ENCODE measurements around the gene NLRC3. TPM values are rescaled to one million over a fixed set of nuclear protein-coding genes. Genes with fewer than 3 reads are reported as not detected.
"Not testable (repeated sequence)": the region's sequence is repeated elsewhere in the genome, so short reads cannot be mapped to it uniquely, and the experiment has no call there.

NLRC3 gene
- total RNA-seq, 2 experiments from 2014 or later, result 14.9 to 20.5 TPM

- Mint-ChIP-seq H3K4me1 (peaks cover 26% of the 10 kb centered on the region), H3K36me3 (ENCODE audit: low read depth) (peaks cover 20% of the 10 kb centered on the region)
- H3K4me3 Mint-ChIP-seq; POLR2A ChIA-PET; H3K27me3 Mint-ChIP-seq; H3K9me3 Mint-ChIP-seq (ENCODE audit: low read depth); CTCF ChIA-PET; DNase-seq; ATAC-seq; intact Hi-C loops (cut with DNase I, micrococcal nuclease); H3K27ac Mint-ChIP-seq: not testable (repeated sequence)
These were observed 31.8 kb upstream of the NLRC3 start for GRCh38 chr16:3608976-3609375.

DNA sequence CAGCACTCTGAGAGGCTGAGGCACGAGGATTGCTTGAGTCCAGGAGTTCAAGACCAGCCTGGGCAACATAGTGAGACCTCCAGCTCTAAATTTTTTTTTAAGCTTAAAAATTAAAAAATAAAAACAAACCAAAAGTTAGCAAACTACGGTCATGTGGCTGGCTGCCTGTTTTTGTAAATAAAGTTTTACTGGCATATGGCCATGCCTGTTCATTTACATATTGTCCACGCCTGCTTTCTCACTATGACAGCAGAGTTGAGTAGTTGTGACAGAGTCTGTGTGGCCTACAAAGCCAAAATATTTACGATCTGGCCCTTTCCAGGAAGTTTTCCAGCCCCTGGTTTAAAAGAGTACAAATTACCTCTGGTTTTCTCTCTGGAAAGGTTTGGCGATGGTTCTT is 30.9 kb upstream of the NLRC3 start:
- Mint-ChIP-seq H3K27ac (no peak overlapping the region), H3K36me3 (ENCODE audit: low read depth) (peaks cover 21% of the 10 kb centered on the region), H3K4me3 (no peak overlapping the region), H3K27me3 (no peaks in the 10 kb centered on the region), H3K9me3 (ENCODE audit: low read depth) (no peaks in the 10 kb centered on the region), H3K4me1 (peaks cover 20% of the 10 kb centered on the region)
- POLR2A ChIA-PET, result no interaction called here
- ATAC-seq (no peak), DNase-seq (no peak)
- CTCF ChIA-PET, result interaction anchor here (0.8 kb wide), 1 partner anchor 10 kb away, joined by 3 read pairs; no protein-coding TSS in a partner anchor
- intact Hi-C loops (cut with DNase I, micrococcal nuclease), result no loop called here

- ATAC-seq, result no peak
- Mint-ChIP-seq H3K27ac (no peak overlapping the region), H3K9me3 (ENCODE audit: low read depth) (no peaks in the 10 kb centered on the region), H3K36me3 (ENCODE audit: low read depth) (peaks cover 21% of the 10 kb centered on the region), H3K4me3 (no peak overlapping the region), H3K4me1 (peaks cover 15% of the 10 kb centered on the region), H3K27me3 (no peaks in the 10 kb centered on the region)
- ChIA-PET CTCF (interaction anchor here (0.8 kb wide), 1 partner anchor 11 kb away, joined by 3 read pairs; no protein-coding TSS in a partner anchor), POLR2A (no interaction called here)
- no peak for DNase-seq
- intact Hi-C loops (cut with DNase I, micrococcal nuclease), result no loop called here
These were observed 30.4 kb upstream of the NLRC3 start for GRCh38 chr16:3607634-3608033.

- Mint-ChIP-seq H3K27ac (no peak overlapping the region), H3K9me3 (ENCODE audit: low read depth) (no peaks in the 10 kb centered on the region), H3K27me3 (no peaks in the 10 kb centered on the region), H3K36me3 (ENCODE audit: low read depth) (peaks cover 23% of the 10 kb centered on the region), H3K4me1 (peaks cover 13% of the 10 kb centered on the region), H3K4me3 (no peak overlapping the region)
- POLR2A ChIA-PET, result no interaction called here
- no peak for ATAC-seq
- DNase-seq, result no peak
- intact Hi-C loops (cut with DNase I, micrococcal nuclease), result no loop called here
- CTCF ChIA-PET, result interaction anchor here (0.7 to 0.8 kb wide), 2 partner anchors 11 to 135 kb away, joined by 3 read pairs; no protein-coding TSS in a partner anchor
These were observed 30.0 kb upstream of the NLRC3 start for GRCh38 chr16:3607161-3607560.

GRCh38 chr16:3606441-3606840 is 29.2 kb upstream of the NLRC3 start:
- no peak overlapping the region for H3K27ac Mint-ChIP-seq
- intact Hi-C loops (cut with DNase I, micrococcal nuclease), result no loop called here
- H3K9me3 Mint-ChIP-seq (ENCODE audit: low read depth), result no peaks in the 10 kb centered on the region
- DNase-seq (no peak), ATAC-seq (no peak)
- H3K4me3 Mint-ChIP-seq, result no peak overlapping the region
- H3K4me1 Mint-ChIP-seq, result peaks cover 12% of the 10 kb centered on the region
- peaks cover 25% of the 10 kb centered on the region for H3K36me3 Mint-ChIP-seq (ENCODE audit: low read depth)
- no peaks in the 10 kb centered on the region for H3K27me3 Mint-ChIP-seq
- ChIA-PET POLR2A (no interaction called here), CTCF (interaction anchor here (0.7 to 0.8 kb wide), 2 partner anchors 135 to 255 kb away, joined by 3 read pairs; no protein-coding TSS in a partner anchor)

DNA sequence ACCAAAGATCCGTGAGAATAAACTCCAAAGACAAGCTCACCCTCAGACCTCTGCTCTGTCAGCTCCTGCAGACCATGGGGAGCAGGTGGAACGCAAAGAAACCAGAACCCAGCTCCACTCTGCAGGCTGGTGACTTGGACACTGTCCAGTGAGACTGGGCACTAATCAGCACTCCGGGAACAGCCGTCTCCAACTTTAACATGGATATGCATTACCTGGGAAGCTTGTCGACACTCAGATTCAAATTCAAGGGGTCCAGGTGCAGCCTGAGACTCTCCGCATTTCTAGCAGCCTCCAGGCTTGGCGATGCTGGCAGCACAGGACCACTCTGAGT is 25.1 kb upstream of the NLRC3 start:
- DNase-seq, result no peak
- no peaks in the 10 kb centered on the region for H3K27me3 Mint-ChIP-seq
- H3K9me3 Mint-ChIP-seq (ENCODE audit: low read depth), result no peaks in the 10 kb centered on the region
- POLR2A ChIA-PET, result no interaction called here
- H3K4me1 Mint-ChIP-seq, result peaks cover 2% of the 10 kb centered on the region
- intact Hi-C loops (cut with DNase I, micrococcal nuclease), result no loop called here
- no peak overlapping the region for H3K27ac Mint-ChIP-seq
- no peak for ATAC-seq
- H3K36me3 Mint-ChIP-seq (ENCODE audit: low read depth), result peaks cover 36% of the 10 kb centered on the region
- no peak overlapping the region for H3K4me3 Mint-ChIP-seq
- CTCF ChIA-PET, result no interaction called here

DNA sequence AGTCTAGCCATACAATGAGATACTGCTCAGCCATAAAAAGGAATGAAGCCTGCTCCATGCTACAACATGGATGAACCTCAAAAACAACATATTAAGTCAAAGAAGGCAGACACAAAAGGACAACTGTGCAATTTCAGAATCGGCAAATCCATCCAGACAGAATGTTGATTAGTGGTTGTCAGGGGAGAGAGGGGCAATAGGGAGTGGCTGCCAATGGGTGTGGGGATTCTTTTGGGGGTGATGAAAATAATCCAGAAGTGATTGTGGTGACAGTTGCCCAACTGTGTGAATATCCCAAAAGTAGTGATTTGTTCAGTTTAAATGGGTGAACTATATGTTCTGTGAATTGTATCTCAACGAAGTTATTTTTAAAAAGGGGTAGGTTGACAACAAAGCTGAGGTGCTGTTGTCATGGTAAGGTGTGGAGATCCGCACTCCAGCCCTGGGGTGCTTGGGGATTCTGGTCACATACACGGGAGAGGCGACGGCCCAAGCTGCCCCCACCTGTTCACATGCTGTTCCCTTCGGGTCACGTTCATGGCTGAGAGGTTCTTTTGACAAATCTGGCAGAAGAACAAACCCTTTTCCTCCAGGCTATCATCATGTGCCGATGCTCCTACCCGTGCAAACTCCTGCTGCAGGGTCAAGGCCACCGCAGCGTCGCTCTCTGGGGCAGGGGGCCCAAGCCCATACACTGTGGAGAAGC is 24.6 kb upstream of the NLRC3 start:
- POLR2A ChIA-PET, result no interaction called here
- H3K9me3 Mint-ChIP-seq (ENCODE audit: low read depth), result no peaks in the 10 kb centered on the region
- no peak for DNase-seq

GRCh38 chr16:3599922-3600321 is 22.7 kb upstream of the NLRC3 start:
- intact Hi-C loops (cut with DNase I, micrococcal nuclease), result no loop called here
- CTCF ChIA-PET, result no interaction called here
- Mint-ChIP-seq H3K4me3 (no peak overlapping the region), H3K9me3 (ENCODE audit: low read depth) (no peaks in the 10 kb centered on the region), H3K36me3 (ENCODE audit: low read depth) (peaks cover 33% of the 10 kb centered on the region), H3K4me1 (no peaks in the 10 kb centered on the region), H3K27me3 (no peaks in the 10 kb centered on the region), H3K27ac (no peak overlapping the region)
- DNase-seq (no peak), ATAC-seq (no peak)
- POLR2A ChIA-PET, result no interaction called here

More for the DNA sequence above, 24.6 kb upstream of the NLRC3 start:
- H3K27ac Mint-ChIP-seq, result no peak overlapping the region
- CTCF ChIA-PET, result no interaction called here
- ATAC-seq, result no peak
- intact Hi-C loops (cut with DNase I, micrococcal nuclease), result no loop called here
- H3K4me1 Mint-ChIP-seq, result no peaks in the 10 kb centered on the region
- H3K27me3 Mint-ChIP-seq, result no peaks in the 10 kb centered on the region
- peaks cover 36% of the 10 kb centered on the region for H3K36me3 Mint-ChIP-seq (ENCODE audit: low read depth)
- H3K4me3 Mint-ChIP-seq, result no peak overlapping the region

- ATAC-seq, result no peak
- Mint-ChIP-seq H3K4me1 (no peaks in the 10 kb centered on the region), H3K4me3 (no peak overlapping the region), H3K9me3 (ENCODE audit: low read depth) (no peaks in the 10 kb centered on the region), H3K27me3 (no peaks in the 10 kb centered on the region), H3K36me3 (ENCODE audit: low read depth) (peaks cover 31% of the 10 kb centered on the region), H3K27ac (no peak overlapping the region)
- CTCF ChIA-PET, result interaction anchor here (1.0 kb wide), 1 partner anchor 71 kb away, joined by 3 read pairs; no protein-coding TSS in a partner anchor
- no peak for DNase-seq
- POLR2A ChIA-PET, result no interaction called here
- intact Hi-C loops (cut with DNase I, micrococcal nuclease), result no loop called here
These were observed 21.9 kb upstream of the NLRC3 start for GRCh38 chr16:3599121-3599520.

DNA sequence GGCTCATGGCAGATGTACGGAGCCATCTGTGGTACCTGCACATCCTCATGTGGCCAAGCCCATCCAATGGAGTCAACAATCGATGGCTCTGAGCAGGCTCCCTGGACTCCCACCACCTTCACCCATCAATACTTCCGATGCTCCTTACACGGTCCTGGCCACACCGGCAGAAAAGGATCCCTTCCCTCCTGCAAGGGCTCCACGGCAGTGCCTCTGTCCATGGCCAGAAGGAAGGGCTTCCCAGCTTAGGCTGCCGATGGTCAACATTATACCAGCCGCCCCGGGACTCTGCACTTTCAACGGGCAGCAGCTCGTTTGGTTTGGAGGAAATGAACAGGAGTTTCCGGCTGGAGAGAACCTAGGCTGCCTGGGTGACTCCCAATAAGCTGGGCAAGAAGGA is 21.0 kb upstream of the NLRC3 start:
- POLR2A ChIA-PET, result interaction anchor here (1.0 kb wide), 1 partner anchor 22 kb away, joined by 3 read pairs; no protein-coding TSS in a partner anchor
- Mint-ChIP-seq H3K27me3 (no peaks in the 10 kb centered on the region), H3K4me1 (no peaks in the 10 kb centered on the region)

GRCh38 chr16:3597676-3598075 is 20.5 kb upstream of the NLRC3 start:
- no peaks in the 10 kb centered on the region for H3K9me3 Mint-ChIP-seq (ENCODE audit: low read depth)
- DNase-seq, result no peak
- intact Hi-C loops (cut with DNase I, micrococcal nuclease), result no loop called here
- no peaks in the 10 kb centered on the region for H3K27me3 Mint-ChIP-seq
- H3K4me1 Mint-ChIP-seq, result no peaks in the 10 kb centered on the region
- H3K27ac Mint-ChIP-seq, result no peak overlapping the region
- CTCF ChIA-PET, result no interaction called here
- POLR2A ChIA-PET, result interaction anchor here (1.0 kb wide), 1 partner anchor 21 kb away, joined by 3 read pairs; no protein-coding TSS in a partner anchor
- no peak for ATAC-seq
- H3K4me3 Mint-ChIP-seq, result no peak overlapping the region
- peaks cover 27% of the 10 kb centered on the region for H3K36me3 Mint-ChIP-seq (ENCODE audit: low read depth)

More for the DNA sequence above, 21.0 kb upstream of the NLRC3 start:
- no peak for DNase-seq
- CTCF ChIA-PET, result interaction anchor here (1.0 kb wide), 1 partner anchor 70 kb away, joined by 3 read pairs; no protein-coding TSS in a partner anchor
- no peak overlapping the region for H3K4me3 Mint-ChIP-seq
- ATAC-seq, result no peak
- peaks cover 28% of the 10 kb centered on the region for H3K36me3 Mint-ChIP-seq (ENCODE audit: low read depth)
- no peak overlapping the region for H3K27ac Mint-ChIP-seq
- no peaks in the 10 kb centered on the region for H3K9me3 Mint-ChIP-seq (ENCODE audit: low read depth)
- intact Hi-C loops (cut with DNase I, micrococcal nuclease), result no loop called here

- Mint-ChIP-seq H3K4me3 (no peak overlapping the region), H3K9me3 (ENCODE audit: low read depth) (no peaks in the 10 kb centered on the region), H3K4me1 (no peaks in the 10 kb centered on the region), H3K27me3 (no peaks in the 10 kb centered on the region), H3K27ac (no peak overlapping the region), H3K36me3 (ENCODE audit: low read depth) (peaks cover 25% of the 10 kb centered on the region)
- DNase-seq (no peak), ATAC-seq (no peak)
- CTCF ChIA-PET, result no interaction called here
- intact Hi-C loops (cut with DNase I, micrococcal nuclease), result no loop called here
- POLR2A ChIA-PET, result interaction anchor here (1.0 kb wide), 1 partner anchor 21 kb away, joined by 3 read pairs; no protein-coding TSS in a partner anchor
These were observed 20.0 kb upstream of the NLRC3 start for GRCh38 chr16:3597226-3597625.
